Effector memory CD8-positive, alpha-beta T cell (primary cell): ENCODE measurements around the gene GDF15.
"Not testable (repeated sequence)": the region's sequence is repeated elsewhere in the genome, so short reads cannot be mapped to it uniquely, and the experiment has no call there.

ENCODE experiments used
- ATAC-seq: fragments of 150-1000 bp; cut with Tn5 transposase; replicated peaks from 2 replicates; pipeline ENCODE4 v1.10.0; 2021; ENCODE audit warnings: mild to moderate bottlenecking, moderate library complexity
- DNase-seq, 3 experiments: peaks; one replicate each; pipeline ENCODE4 v3.0.0; 2021
- H3K27ac Mint-ChIP-seq, 2 donors: one replicate each; pipeline ENCODE4 v1.8.0; 2022; ENCODE audit warnings: mild to moderate bottlenecking in 2 of 2, mixed read lengths in 2 of 2, moderate library complexity in 2 of 2
- H3K27me3 Mint-ChIP-seq, 2 donors: one replicate each; pipeline ENCODE4 v1.8.0; 2022; ENCODE audit warnings: mixed read lengths in 2 of 2
- H3K36me3 Mint-ChIP-seq: one replicate; pipeline ENCODE4 v1.8.0; 2022; ENCODE audit warnings: mild to moderate bottlenecking, moderate library complexity, mixed read lengths; ENCODE audit not compliant: insufficient read depth
- H3K4me1 Mint-ChIP-seq, 2 donors: one replicate each; pipeline ENCODE4 v1.8.0; 2022; ENCODE audit warnings: low read depth in 2 of 2, mixed read lengths in 2 of 2
- H3K4me3 Mint-ChIP-seq, 2 donors: one replicate each; pipeline ENCODE4 v1.8.0; 2022; ENCODE audit warnings: mild to moderate bottlenecking in 2 of 2, mixed read lengths in 2 of 2, moderate library complexity in 2 of 2
- H3K9me3 Mint-ChIP-seq, 2 donors: one replicate each; pipeline ENCODE4 v1.8.0; 2022; ENCODE audit warnings: mixed read lengths in 2 of 2

GDF15 gene

GRCh38 chr19:18350490-18350889 is 35.5 kb upstream of the GDF15 start:
- Mint-ChIP-seq H3K27ac (no peak overlapping the region), H3K27me3 (no peaks in the 10 kb centered on the region), H3K9me3 (no peaks in the 10 kb centered on the region), H3K4me3 (no peak overlapping the region), H3K4me1 (peaks cover 4 to 11% of the 10 kb centered on the region in 2 donors), H3K36me3 (peaks cover 26% of the 10 kb centered on the region)
- ATAC-seq = no peak
- DNase-seq = no peak

GRCh38 chr19:18351544-18351943 is 34.4 kb upstream of the GDF15 start:
- no peak overlapping the region for H3K27ac Mint-ChIP-seq
- peaks cover 0 to 11% of the 10 kb centered on the region in 2 donors for H3K4me1 Mint-ChIP-seq
- DNase-seq = no peak
- no peaks in the 10 kb centered on the region for H3K9me3 Mint-ChIP-seq
- H3K36me3 Mint-ChIP-seq = peaks cover 25% of the 10 kb centered on the region
- H3K4me3 Mint-ChIP-seq = no peak overlapping the region
- H3K27me3 Mint-ChIP-seq = no peaks in the 10 kb centered on the region
- ATAC-seq = no peak

- Mint-ChIP-seq H3K9me3 (no peaks in the 10 kb centered on the region), H3K36me3 (peaks cover 30% of the 10 kb centered on the region), H3K4me1 (peaks cover 0 to under 1% of the 10 kb centered on the region in 2 donors), H3K27me3 (no peaks in the 10 kb centered on the region), H3K27ac (peak overlapping the region in 1 of 2 donors; percentile 13), H3K4me3 (no peak overlapping the region)
- no peak for DNase-seq
- no peak for ATAC-seq
Measured at GRCh38 chr19:18353378-18354005, 32.5 kb upstream of the GDF15 start.

- H3K27ac Mint-ChIP-seq, H3K9me3 Mint-ChIP-seq: not testable (repeated sequence)
- peaks cover 33% of the 10 kb centered on the region for H3K36me3 Mint-ChIP-seq
Measured at GRCh38 chr19:18354743-18355142, 31.2 kb upstream of the GDF15 start.

GRCh38 chr19:18357041-18357440 is 28.9 kb upstream of the GDF15 start:
- H3K9me3 Mint-ChIP-seq = no peaks in the 10 kb centered on the region
- H3K4me3 Mint-ChIP-seq = no peak overlapping the region
- no peaks in the 10 kb centered on the region for H3K4me1 Mint-ChIP-seq
- no peak for ATAC-seq
- no peak for DNase-seq
- H3K36me3 Mint-ChIP-seq = peaks cover 44% of the 10 kb centered on the region
- H3K27me3 Mint-ChIP-seq = no peaks in the 10 kb centered on the region
- no peak overlapping the region for H3K27ac Mint-ChIP-seq

More at GRCh38 chr19:18354743-18355142, 31.2 kb upstream of the GDF15 start:
- H3K4me1 Mint-ChIP-seq, ATAC-seq, H3K4me3 Mint-ChIP-seq, H3K27me3 Mint-ChIP-seq, DNase-seq: not testable (repeated sequence)

- peaks cover 51% of the 10 kb centered on the region for H3K36me3 Mint-ChIP-seq
- H3K4me3 Mint-ChIP-seq = no peak overlapping the region
Measured at GRCh38 chr19:18361646-18362045, 24.3 kb upstream of the GDF15 start.

GRCh38 chr19:18362934-18363542 is 22.9 kb upstream of the GDF15 start:
- Mint-ChIP-seq H3K27ac (no peak overlapping the region), H3K27me3 (no peaks in the 10 kb centered on the region), H3K4me3 (no peak overlapping the region), H3K4me1 (no peaks in the 10 kb centered on the region), H3K36me3 (peaks cover 50% of the 10 kb centered on the region), H3K9me3 (no peaks in the 10 kb centered on the region)
- DNase-seq (no peak), ATAC-seq (no peak)

More at GRCh38 chr19:18361646-18362045, 24.3 kb upstream of the GDF15 start:
- no peaks in the 10 kb centered on the region for H3K9me3 Mint-ChIP-seq
- DNase-seq = no peak
- H3K27me3 Mint-ChIP-seq = no peaks in the 10 kb centered on the region
- ATAC-seq = no peak
- H3K27ac Mint-ChIP-seq = no peak overlapping the region
- no peaks in the 10 kb centered on the region for H3K4me1 Mint-ChIP-seq

GRCh38 chr19:18363787-18364186 is 22.2 kb upstream of the GDF15 start:
- Mint-ChIP-seq H3K27me3 (no peaks in the 10 kb centered on the region), H3K27ac (peak overlapping the region in 1 of 2 donors; percentile 54), H3K4me1 (no peaks in the 10 kb centered on the region), H3K4me3 (no peak overlapping the region), H3K36me3 (peaks cover 44% of the 10 kb centered on the region), H3K9me3 (no peaks in the 10 kb centered on the region)
- ATAC-seq (no peak), DNase-seq (no peak)

- not testable (repeated sequence) for DNase-seq, H3K4me1 Mint-ChIP-seq, H3K27me3 Mint-ChIP-seq, H3K4me3 Mint-ChIP-seq, ATAC-seq, H3K9me3 Mint-ChIP-seq
- Mint-ChIP-seq H3K27ac (peak overlapping the region in 1 of 2 donors; percentile 54), H3K36me3 (peaks cover 41% of the 10 kb centered on the region)
Measured at GRCh38 chr19:18364277-18364825, 21.6 kb upstream of the GDF15 start.

- no peaks in the 10 kb centered on the region for H3K4me1 Mint-ChIP-seq
- no peaks in the 10 kb centered on the region for H3K9me3 Mint-ChIP-seq
- DNase-seq (no peak), ATAC-seq (no peak)
- no peak overlapping the region for H3K27ac Mint-ChIP-seq
- no peaks in the 10 kb centered on the region for H3K27me3 Mint-ChIP-seq
- no peak overlapping the region for H3K4me3 Mint-ChIP-seq
- peaks cover 35% of the 10 kb centered on the region for H3K36me3 Mint-ChIP-seq
Measured at GRCh38 chr19:18364826-18365528, 21.0 kb upstream of the GDF15 start.

- Mint-ChIP-seq H3K9me3 (no peaks in the 10 kb centered on the region), H3K27me3 (no peaks in the 10 kb centered on the region), H3K27ac (no peak overlapping the region), H3K36me3 (peaks cover 28% of the 10 kb centered on the region), H3K4me3 (no peak overlapping the region), H3K4me1 (no peaks in the 10 kb centered on the region)
- ATAC-seq (no peak), DNase-seq (no peak)
Measured at GRCh38 chr19:18366021-18366435, 19.9 kb upstream of the GDF15 start.

GRCh38 chr19:18368504-18369222 is 17.3 kb upstream of the GDF15 start:
- no peak overlapping the region for H3K4me3 Mint-ChIP-seq
- DNase-seq = no peak
- no peaks in the 10 kb centered on the region for H3K9me3 Mint-ChIP-seq
- H3K4me1 Mint-ChIP-seq = peaks cover 3% of the 10 kb centered on the region in 2 donors
- H3K36me3 Mint-ChIP-seq = peaks cover 11% of the 10 kb centered on the region
- peak overlapping the region in 1 of 2 donors; percentile 41 for H3K27ac Mint-ChIP-seq
- no peaks in the 10 kb centered on the region for H3K27me3 Mint-ChIP-seq
- no peak for ATAC-seq

- Mint-ChIP-seq H3K9me3 (no peaks in the 10 kb centered on the region), H3K4me3 (peak overlapping the region; percentile 45 to 62), H3K27ac (peak overlapping the region; percentile 13 to 62), H3K4me1 (peaks cover 9 to 10% of the 10 kb centered on the region in 2 donors), H3K36me3 (no peaks in the 10 kb centered on the region), H3K27me3 (no peaks in the 10 kb centered on the region)
- ATAC-seq = no peak
- no peak for DNase-seq
Measured at GRCh38 chr19:18373407-18373891, 12.5 kb upstream of the GDF15 start.
